ENCODE results near the gene IQSEC1. TPM values are rescaled to one million over a fixed set of nuclear protein-coding genes. Genes with fewer than 3 reads are reported as not detected.

Gene IQSEC1
- total RNA-seq, 2 donors from 2014 or later: 58.2 to 94.2 TPM

- no peak for DNase-seq (ENCODE audit: low spot score)
- no peaks in the 10 kb centered on the region for H3K36me3 ChIP-seq
- H3K4me3 ChIP-seq: no peak overlapping the region
- no peaks in the 10 kb centered on the region for H3K9me3 ChIP-seq
- TF ChIP-seq POLR2A (IDR thresholded peaks at IDR 0.05): no peak
- peak; percentile 71 for TF ChIP-seq POLR2AphosphoS5 (IDR thresholded peaks at IDR 0.05)
- peak in 2 of 4 experiments; percentile 17 to 36 for TF ChIP-seq CTCF (IDR thresholded peaks at IDR 0.05)
- WGBS: 40% methylated on average over 6 of the region's 6 CpGs
- no peak overlapping the region for H3K27ac ChIP-seq
- intact Hi-C loops (cut with DNase I): no loop called here
- no peaks in the 10 kb centered on the region for H3K4me1 ChIP-seq (replicated peaks)
- no peaks in the 10 kb centered on the region for H3K27me3 ChIP-seq (replicated peaks; ENCODE audit: insufficient read depth)
These were observed 33.2 kb upstream of the IQSEC1 start for GRCh38 chr3:13106308-13107001.

- Histone ChIP-seq H3K9me3 (no peaks in the 10 kb centered on the region), H3K27ac (no peak overlapping the region), H3K36me3 (no peaks in the 10 kb centered on the region), H3K27me3 (replicated peaks; ENCODE audit: insufficient read depth) (no peaks in the 10 kb centered on the region), H3K4me1 (replicated peaks) (no peaks in the 10 kb centered on the region), H3K4me3 (no peak overlapping the region)
- intact Hi-C loops (cut with DNase I): no loop called here
- peak in 1 of 4 experiments; percentile 8 for TF ChIP-seq CTCF (IDR thresholded peaks at IDR 0.05)
- TF ChIP-seq POLR2A (IDR thresholded peaks at IDR 0.05): no peak
- TF ChIP-seq POLR2AphosphoS5 (IDR thresholded peaks at IDR 0.05): no peak
- WGBS: 90% methylated on average over 5 of the region's 5 CpGs
- no peak for DNase-seq (ENCODE audit: low spot score)
These were observed 32.6 kb upstream of the IQSEC1 start for GRCh38 chr3:13105896-13106250.

GRCh38 chr3:13105181-13105895 is 32.1 kb upstream of the IQSEC1 start:
- H3K36me3 ChIP-seq: no peaks in the 10 kb centered on the region
- H3K9me3 ChIP-seq: no peaks in the 10 kb centered on the region
- no peak for DNase-seq (ENCODE audit: low spot score)
- 93% methylated on average over 8 of the region's 8 CpGs for WGBS
- no peaks in the 10 kb centered on the region for H3K4me1 ChIP-seq (replicated peaks)
- TF ChIP-seq POLR2A (IDR thresholded peaks at IDR 0.05) (no peak), CTCF (IDR thresholded peaks at IDR 0.05) (no peak), POLR2AphosphoS5 (IDR thresholded peaks at IDR 0.05) (no peak)
- intact Hi-C loops (cut with DNase I): no loop called here
- H3K4me3 ChIP-seq: no peak overlapping the region
- H3K27ac ChIP-seq: no peak overlapping the region
- no peaks in the 10 kb centered on the region for H3K27me3 ChIP-seq (replicated peaks; ENCODE audit: insufficient read depth)

GRCh38 chr3:13104511-13104910 is 31.3 kb upstream of the IQSEC1 start:
- intact Hi-C loops (cut with DNase I): no loop called here
- H3K27ac ChIP-seq: no peak overlapping the region
- H3K4me1 ChIP-seq (replicated peaks): no peaks in the 10 kb centered on the region
- no peaks in the 10 kb centered on the region for H3K27me3 ChIP-seq (replicated peaks; ENCODE audit: insufficient read depth)
- no peak overlapping the region for H3K4me3 ChIP-seq
- TF ChIP-seq CTCF (IDR thresholded peaks at IDR 0.05): no peak
- DNase-seq (ENCODE audit: low spot score): no peak
- WGBS: 95% methylated on average over 12 of the region's 12 CpGs
- H3K9me3 ChIP-seq: no peaks in the 10 kb centered on the region
- no peaks in the 10 kb centered on the region for H3K36me3 ChIP-seq

All from prostate gland (tissue), 2 donors.